Measurements from ENCODE around the gene MROH7.

Gene MROH7

DNA sequence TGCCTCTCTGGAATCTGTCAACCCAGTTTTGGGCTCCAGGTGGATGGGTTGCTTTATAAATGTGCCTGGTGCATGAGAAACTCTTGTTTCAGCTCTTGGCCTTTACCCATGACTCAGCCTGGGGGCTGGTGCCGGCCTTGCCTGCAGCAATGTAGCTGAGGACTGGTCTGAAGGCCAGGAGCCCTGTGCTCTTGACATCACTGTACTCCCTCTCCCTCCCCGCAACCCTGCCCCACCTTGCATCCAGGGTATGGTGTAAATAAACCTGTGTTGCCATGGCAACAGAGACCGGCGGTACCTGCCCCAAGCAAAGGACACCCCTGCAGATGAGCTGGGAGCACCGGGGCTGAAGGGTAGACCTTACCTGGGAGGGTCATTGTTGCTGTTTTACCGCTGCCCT is 31.5 kb upstream of the MROH7 start:
- no peaks in the 10 kb centered on the region for H3K36me3 ChIP-seq (ENCODE audit: control insufficient read depth, insufficient read depth, low read length)
- H3K27ac ChIP-seq (ENCODE audit: insufficient read depth, low read length, poor library complexity, severe bottlenecking) = no peak overlapping the region
- H3K4me3 ChIP-seq (ENCODE audit: insufficient read depth, low read depth, low read length, poor library complexity, severe bottlenecking) = no peak overlapping the region
- no peaks in the 10 kb centered on the region for H3K27me3 ChIP-seq (replicated peaks; ENCODE audit: control insufficient read depth, insufficient read depth, low read length, poor library complexity, severe bottlenecking)
- H3K9me3 ChIP-seq (ENCODE audit: control insufficient read depth, low read length) = no peaks in the 10 kb centered on the region
- H3K4me1 ChIP-seq (ENCODE audit: control insufficient read depth, insufficient read depth, low read length, poor library complexity, severe bottlenecking) = no peaks in the 10 kb centered on the region
- DNase-seq = no peak

DNA sequence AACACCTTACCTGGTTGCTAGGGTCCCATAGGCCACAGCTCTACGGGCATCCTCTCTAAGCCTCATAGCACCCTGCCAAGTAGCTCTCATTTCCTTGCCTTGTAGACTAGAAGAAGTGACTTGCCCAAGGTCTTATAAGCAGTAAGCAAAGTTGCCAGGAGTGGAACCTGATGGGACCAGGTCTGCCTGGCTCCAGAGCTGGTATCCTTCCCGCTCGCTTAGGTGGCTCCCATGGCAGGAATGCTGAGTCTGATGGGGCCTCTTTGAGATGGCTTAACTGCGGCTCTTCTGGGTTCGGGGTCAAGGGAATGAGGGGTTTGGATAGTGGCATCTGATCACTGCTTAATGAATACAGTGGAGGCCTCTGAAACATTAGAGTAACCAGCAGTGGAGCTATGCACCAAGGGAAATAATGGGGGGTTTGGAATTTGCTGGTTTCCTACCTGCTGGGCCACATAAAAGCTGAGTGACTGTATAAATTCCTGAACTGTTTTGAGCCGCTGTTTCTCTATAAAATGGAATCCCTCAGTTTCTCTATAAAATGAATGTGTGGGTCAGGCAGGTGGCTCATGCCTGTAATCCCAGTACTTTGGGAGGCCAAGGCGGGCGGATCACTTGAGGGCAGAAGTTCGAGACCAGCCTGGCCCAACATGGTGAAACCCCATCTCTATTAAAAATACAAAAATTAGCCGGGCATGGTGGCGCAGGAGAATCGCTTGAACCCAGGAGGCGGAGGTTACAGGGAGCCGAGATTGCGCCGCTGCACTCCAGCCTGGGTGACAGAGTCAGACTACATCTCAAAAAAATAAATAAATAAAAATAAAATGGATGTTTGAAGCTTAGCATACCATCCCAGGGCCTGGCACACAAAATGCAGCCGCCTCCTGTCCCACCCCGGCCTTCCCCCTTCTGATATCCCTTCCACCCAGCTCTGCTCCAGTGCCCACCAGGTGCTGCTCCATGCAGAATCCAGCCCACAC is 30.7 kb upstream of the MROH7 start:
- Histone ChIP-seq H3K36me3 (ENCODE audit: control insufficient read depth, insufficient read depth, low read length) (no peaks in the 10 kb centered on the region), H3K4me3 (ENCODE audit: insufficient read depth, low read depth, low read length, poor library complexity, severe bottlenecking) (no peak overlapping the region), H3K9me3 (ENCODE audit: control insufficient read depth, low read length) (no peaks in the 10 kb centered on the region), H3K27ac (ENCODE audit: insufficient read depth, low read length, poor library complexity, severe bottlenecking) (no peak overlapping the region), H3K4me1 (ENCODE audit: control insufficient read depth, insufficient read depth, low read length, poor library complexity, severe bottlenecking) (no peaks in the 10 kb centered on the region), H3K27me3 (replicated peaks; ENCODE audit: control insufficient read depth, insufficient read depth, low read length, poor library complexity, severe bottlenecking) (no peaks in the 10 kb centered on the region)
- no peak for DNase-seq

- H3K9me3 ChIP-seq (ENCODE audit: control insufficient read depth, low read length) = no peaks in the 10 kb centered on the region
- H3K4me1 ChIP-seq (ENCODE audit: control insufficient read depth, insufficient read depth, low read length, poor library complexity, severe bottlenecking) = no peaks in the 10 kb centered on the region
- no peak for DNase-seq
- H3K36me3 ChIP-seq (ENCODE audit: control insufficient read depth, insufficient read depth, low read length) = no peaks in the 10 kb centered on the region
- H3K27me3 ChIP-seq (replicated peaks; ENCODE audit: control insufficient read depth, insufficient read depth, low read length, poor library complexity, severe bottlenecking) = no peaks in the 10 kb centered on the region
- H3K4me3 ChIP-seq (ENCODE audit: insufficient read depth, low read depth, low read length, poor library complexity, severe bottlenecking) = no peak overlapping the region
- H3K27ac ChIP-seq (ENCODE audit: insufficient read depth, low read length, poor library complexity, severe bottlenecking) = no peak overlapping the region
These were observed 30.0 kb upstream of the MROH7 start for GRCh38 chr1:54611621-54612020.

- H3K27me3 ChIP-seq (replicated peaks; ENCODE audit: control insufficient read depth, insufficient read depth, low read length, poor library complexity, severe bottlenecking) = no peaks in the 10 kb centered on the region
- no peaks in the 10 kb centered on the region for H3K36me3 ChIP-seq (ENCODE audit: control insufficient read depth, insufficient read depth, low read length)
- H3K4me3 ChIP-seq (ENCODE audit: insufficient read depth, low read depth, low read length, poor library complexity, severe bottlenecking) = no peak overlapping the region
- H3K27ac ChIP-seq (ENCODE audit: insufficient read depth, low read length, poor library complexity, severe bottlenecking) = no peak overlapping the region
- DNase-seq = no peak
- no peaks in the 10 kb centered on the region for H3K4me1 ChIP-seq (ENCODE audit: control insufficient read depth, insufficient read depth, low read length, poor library complexity, severe bottlenecking)
- no peaks in the 10 kb centered on the region for H3K9me3 ChIP-seq (ENCODE audit: control insufficient read depth, low read length)
These were observed 27.6 kb upstream of the MROH7 start for GRCh38 chr1:54614024-54614423.

DNA sequence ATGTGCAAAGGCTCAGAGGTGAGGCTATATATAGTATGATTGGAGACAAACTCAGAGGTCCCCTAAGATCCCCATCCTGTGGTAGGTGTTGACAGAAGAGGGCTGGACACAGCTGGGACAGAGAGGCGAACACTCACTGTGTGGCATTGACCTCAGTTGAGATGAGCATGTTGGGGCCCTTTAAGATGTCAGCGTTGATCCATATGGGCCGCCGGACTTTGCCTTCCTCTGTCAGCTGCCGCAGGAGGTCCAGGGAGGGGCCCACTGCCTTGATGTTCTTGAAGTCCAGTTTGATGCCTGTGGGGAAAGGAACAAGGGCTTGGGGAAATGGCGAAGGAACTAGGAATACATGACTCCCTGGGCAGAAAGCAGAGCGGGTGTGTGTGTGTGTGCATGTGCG is 27.0 kb upstream of the MROH7 start:
- no peak overlapping the region for H3K27ac ChIP-seq (ENCODE audit: insufficient read depth, low read length, poor library complexity, severe bottlenecking)
- no peaks in the 10 kb centered on the region for H3K36me3 ChIP-seq (ENCODE audit: control insufficient read depth, insufficient read depth, low read length)
- H3K27me3 ChIP-seq (replicated peaks; ENCODE audit: control insufficient read depth, insufficient read depth, low read length, poor library complexity, severe bottlenecking) = no peaks in the 10 kb centered on the region
- no peak for DNase-seq
- H3K4me3 ChIP-seq (ENCODE audit: insufficient read depth, low read depth, low read length, poor library complexity, severe bottlenecking) = no peak overlapping the region
- H3K9me3 ChIP-seq (ENCODE audit: control insufficient read depth, low read length) = no peaks in the 10 kb centered on the region
- no peaks in the 10 kb centered on the region for H3K4me1 ChIP-seq (ENCODE audit: control insufficient read depth, insufficient read depth, low read length, poor library complexity, severe bottlenecking)

DNA sequence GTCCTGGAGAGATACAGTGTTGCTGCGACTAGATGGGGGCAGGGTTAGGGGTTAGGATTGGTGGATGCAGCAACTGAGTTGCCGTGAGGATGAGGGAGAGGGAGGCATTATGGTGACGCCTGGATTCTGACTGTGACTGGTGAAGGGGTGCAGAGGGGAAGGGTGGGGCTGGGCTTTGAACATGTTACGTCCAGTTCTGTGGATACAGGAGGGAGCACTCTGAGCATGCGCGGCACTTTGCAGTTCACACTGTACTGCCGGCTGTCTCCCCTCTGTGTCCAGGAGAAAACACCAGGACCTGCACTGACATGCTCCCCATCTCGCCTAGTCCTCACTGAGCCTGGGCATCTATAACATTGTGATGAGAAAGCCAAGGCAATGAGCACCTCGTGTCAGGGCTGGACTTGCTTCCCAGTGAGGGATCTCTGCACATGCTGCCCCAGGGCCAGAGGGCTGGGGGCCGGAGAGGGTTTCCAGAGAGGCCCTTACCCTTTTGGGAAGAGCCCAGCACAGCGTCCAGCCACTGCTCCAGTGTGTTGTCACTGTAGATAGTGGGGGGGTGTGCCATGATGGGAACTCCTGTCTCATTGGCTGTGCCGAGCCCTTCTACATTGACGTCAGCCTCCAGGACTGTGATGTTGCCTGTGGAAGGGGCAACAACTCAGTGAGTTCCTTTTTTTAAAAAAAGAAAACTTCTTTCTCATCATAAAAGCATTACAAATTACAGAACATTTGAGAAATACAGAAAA is 25.9 kb upstream of the MROH7 start:
- no peaks in the 10 kb centered on the region for H3K4me1 ChIP-seq (ENCODE audit: control insufficient read depth, insufficient read depth, low read length, poor library complexity, severe bottlenecking)

GRCh38 chr1:54619749-54620148 is 21.8 kb upstream of the MROH7 start:
- Histone ChIP-seq H3K27me3 (replicated peaks; ENCODE audit: control insufficient read depth, insufficient read depth, low read length, poor library complexity, severe bottlenecking) (no peaks in the 10 kb centered on the region), H3K9me3 (ENCODE audit: control insufficient read depth, low read length) (no peaks in the 10 kb centered on the region), H3K4me3 (ENCODE audit: insufficient read depth, low read depth, low read length, poor library complexity, severe bottlenecking) (no peak overlapping the region), H3K27ac (ENCODE audit: insufficient read depth, low read length, poor library complexity, severe bottlenecking) (no peak overlapping the region), H3K4me1 (ENCODE audit: control insufficient read depth, insufficient read depth, low read length, poor library complexity, severe bottlenecking) (no peaks in the 10 kb centered on the region), H3K36me3 (ENCODE audit: control insufficient read depth, insufficient read depth, low read length) (no peaks in the 10 kb centered on the region)
- no peak for DNase-seq

More for the DNA sequence above, 25.9 kb upstream of the MROH7 start:
- H3K9me3 ChIP-seq (ENCODE audit: control insufficient read depth, low read length) = no peaks in the 10 kb centered on the region
- DNase-seq = no peak
- H3K27ac ChIP-seq (ENCODE audit: insufficient read depth, low read length, poor library complexity, severe bottlenecking) = no peak overlapping the region
- H3K4me3 ChIP-seq (ENCODE audit: insufficient read depth, low read depth, low read length, poor library complexity, severe bottlenecking) = no peak overlapping the region
- no peaks in the 10 kb centered on the region for H3K36me3 ChIP-seq (ENCODE audit: control insufficient read depth, insufficient read depth, low read length)
- no peaks in the 10 kb centered on the region for H3K27me3 ChIP-seq (replicated peaks; ENCODE audit: control insufficient read depth, insufficient read depth, low read length, poor library complexity, severe bottlenecking)

DNA sequence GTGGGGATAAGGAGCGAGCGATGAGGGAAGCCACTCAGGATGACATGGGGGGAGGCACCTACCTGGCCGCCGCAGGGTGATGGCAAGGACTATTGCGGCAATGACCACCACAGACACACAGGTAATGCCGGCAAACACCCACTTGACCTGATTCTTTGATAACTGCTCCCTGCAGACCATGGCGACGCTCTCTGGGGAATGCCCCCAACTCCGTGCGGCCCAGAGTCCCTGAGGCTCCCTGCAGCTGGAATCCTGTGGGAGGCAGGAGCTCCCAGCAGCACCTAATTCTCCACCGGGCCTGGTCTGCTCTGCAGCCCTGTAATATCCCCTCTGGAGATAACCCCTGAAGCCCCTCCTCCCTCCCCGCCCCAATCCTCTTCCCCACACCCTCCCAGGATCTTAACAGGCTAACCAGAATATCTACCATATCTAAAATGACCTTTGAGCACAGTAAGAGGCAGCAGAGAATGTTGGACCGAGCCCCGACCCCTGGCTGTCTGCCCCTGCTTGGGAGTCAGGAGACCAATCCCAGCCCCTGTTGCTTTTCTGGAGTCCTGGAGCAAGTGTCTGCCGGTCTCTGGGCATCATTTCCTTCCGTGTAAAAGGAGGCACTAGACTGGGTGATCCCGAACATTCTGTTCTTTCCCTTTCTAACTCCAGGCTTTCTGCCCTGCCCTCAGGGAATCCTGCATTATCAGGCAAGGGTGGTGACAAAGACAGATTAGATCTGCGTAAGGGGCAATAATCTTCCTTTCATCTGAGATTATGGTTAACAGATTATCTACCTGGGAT is 18.2 kb upstream of the MROH7 start, which contains the start of gene FAM151A:
Gene FAM151A, minus strand, starts transcription at position 310 of the 792 bp plus-strand sequence. Its CDS starts 130 bp downstream, at position 180.
- Histone ChIP-seq H3K9me3 (ENCODE audit: control insufficient read depth, low read length) (no peaks in the 10 kb centered on the region), H3K27me3 (replicated peaks; ENCODE audit: control insufficient read depth, insufficient read depth, low read length, poor library complexity, severe bottlenecking) (no peaks in the 10 kb centered on the region), H3K36me3 (ENCODE audit: control insufficient read depth, insufficient read depth, low read length) (no peaks in the 10 kb centered on the region), H3K4me1 (ENCODE audit: control insufficient read depth, insufficient read depth, low read length, poor library complexity, severe bottlenecking) (no peaks in the 10 kb centered on the region), H3K4me3 (ENCODE audit: insufficient read depth, low read depth, low read length, poor library complexity, severe bottlenecking) (no peak within 1 kb of the TSS), H3K27ac (ENCODE audit: insufficient read depth, low read length, poor library complexity, severe bottlenecking) (no peak within 1 kb of the TSS)
- no peak for DNase-seq

DNA sequence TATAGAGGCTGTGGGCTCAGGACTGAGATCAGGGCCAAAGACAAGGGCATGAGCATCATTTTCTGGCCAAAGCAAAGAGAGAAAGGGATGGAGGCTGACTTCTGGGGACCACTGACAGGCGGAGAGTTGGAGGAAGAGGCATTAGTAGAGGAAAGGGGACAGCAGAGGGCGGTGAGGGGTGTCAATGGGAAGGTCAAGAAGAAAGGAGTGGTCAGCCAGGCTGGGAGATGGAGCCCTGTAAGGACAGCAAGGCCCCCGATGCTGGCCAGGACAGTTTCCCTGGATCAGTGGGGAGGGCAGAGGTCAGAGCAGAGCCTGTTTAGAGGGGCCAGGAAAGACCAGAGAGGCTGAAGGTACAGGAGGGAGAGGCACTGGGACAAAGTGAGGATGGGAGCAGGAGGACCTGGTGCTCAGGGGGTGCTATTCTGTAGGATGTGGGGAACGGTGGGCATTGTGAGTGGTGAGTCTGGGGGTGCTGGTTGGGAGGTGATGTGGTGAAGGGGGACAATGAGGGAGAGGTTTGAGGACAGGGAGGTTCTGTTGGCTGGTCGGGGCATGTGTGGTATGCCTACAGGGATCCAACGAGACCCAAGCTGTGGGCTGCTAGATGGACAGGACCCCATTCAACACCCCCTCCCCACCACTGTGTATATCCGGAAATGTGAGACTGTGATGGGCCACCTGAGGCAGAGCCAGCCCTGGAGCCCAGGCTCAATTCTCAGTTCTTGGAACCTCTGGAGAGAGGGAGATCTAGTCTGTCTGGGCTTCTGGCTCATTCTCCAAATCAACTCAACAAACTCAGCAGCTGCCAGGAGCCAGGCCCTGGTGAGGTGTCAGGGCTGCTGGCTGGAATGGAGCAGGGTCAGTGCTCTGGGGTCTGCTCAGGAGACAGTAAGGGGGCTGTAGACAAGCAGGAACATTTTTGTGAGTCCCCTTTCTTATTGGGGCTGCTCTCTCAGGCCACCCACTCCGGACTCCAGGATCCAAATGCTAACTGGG is 16.8 kb upstream of the MROH7 start:
- H3K27ac ChIP-seq (ENCODE audit: insufficient read depth, low read length, poor library complexity, severe bottlenecking) = no peak overlapping the region
- H3K9me3 ChIP-seq (ENCODE audit: control insufficient read depth, low read length) = no peaks in the 10 kb centered on the region
- no peaks in the 10 kb centered on the region for H3K4me1 ChIP-seq (ENCODE audit: control insufficient read depth, insufficient read depth, low read length, poor library complexity, severe bottlenecking)
- H3K4me3 ChIP-seq (ENCODE audit: insufficient read depth, low read depth, low read length, poor library complexity, severe bottlenecking) = no peak overlapping the region
- no peaks in the 10 kb centered on the region for H3K36me3 ChIP-seq (ENCODE audit: control insufficient read depth, insufficient read depth, low read length)
- no peak for DNase-seq
- no peaks in the 10 kb centered on the region for H3K27me3 ChIP-seq (replicated peaks; ENCODE audit: control insufficient read depth, insufficient read depth, low read length, poor library complexity, severe bottlenecking)

Data from effector memory CD4-positive, alpha-beta T cell (primary cell).